HG02759 (cell line): ENCODE measurements around the gene POM121.
A peak's percentile ranks its signal among the peaks of the same experiment; 100 is the strongest.
"Not testable (repeated sequence)": the region's sequence is repeated elsewhere in the genome, so short reads cannot be mapped to it uniquely, and the experiment has no call there.

Source experiments
- ATAC-seq: cut with Tn5 transposase; IDR thresholded peaks from one replicate; pipeline ENCODE4 v1.9.1; 2021; ENCODE audit warnings: mild to moderate bottlenecking, moderate library complexity; ENCODE audit not compliant: unreplicated experiment

POM121 gene

DNA sequence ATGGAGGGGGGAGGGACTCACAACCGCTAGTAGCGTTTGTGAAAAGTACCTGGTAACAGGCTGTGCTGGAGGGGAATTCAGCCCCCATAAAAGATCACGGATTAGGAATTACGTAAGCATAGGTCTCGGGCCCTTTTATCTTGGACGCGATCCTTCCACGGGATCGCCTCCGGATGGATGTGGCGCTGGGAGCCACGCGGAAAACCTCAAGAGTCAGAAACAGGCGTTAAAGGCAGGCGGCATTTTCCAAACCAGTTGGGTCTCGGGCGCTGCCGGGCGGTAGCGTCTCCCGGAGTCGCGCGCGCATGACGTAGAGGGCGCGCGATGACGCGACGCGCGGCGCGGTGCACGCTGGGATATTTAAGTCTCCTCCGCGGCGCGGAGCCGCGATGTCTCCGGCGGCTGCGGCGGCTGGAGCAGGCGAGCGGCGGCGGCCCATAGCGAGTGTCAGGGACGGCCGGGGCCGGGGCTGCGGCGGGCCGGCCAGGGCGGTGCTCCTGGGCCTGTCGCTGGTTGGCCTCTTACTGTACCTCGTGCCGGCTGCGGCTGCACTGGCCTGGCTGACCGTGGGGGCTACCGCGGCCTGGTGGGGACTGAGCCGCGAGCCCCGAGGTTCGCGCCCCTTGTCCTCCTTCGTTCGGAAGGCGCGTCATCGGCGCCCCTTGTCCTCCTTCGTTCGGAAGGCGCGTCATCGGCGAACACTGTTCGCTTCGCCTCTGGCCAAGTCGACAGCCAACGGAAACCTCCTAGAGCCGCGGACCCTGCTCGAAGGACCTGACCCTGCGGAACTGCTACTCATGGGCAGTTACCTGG is at the start of gene POM121:
Gene POM121, plus strand, starts transcription at position 363 of the 813 bp plus-strand sequence. Its CDS starts 27 bp downstream, at position 390.
- peak; percentile 92 for ATAC-seq

- peak; percentile 100 for ATAC-seq
Measured at GRCh38 chr7:72879079-72879736, 45.7 kb upstream of the POM121 start.

- not testable (repeated sequence) for ATAC-seq
Measured at GRCh38 chr7:72879737-72880215, 45.1 kb upstream of the POM121 start.

DNA sequence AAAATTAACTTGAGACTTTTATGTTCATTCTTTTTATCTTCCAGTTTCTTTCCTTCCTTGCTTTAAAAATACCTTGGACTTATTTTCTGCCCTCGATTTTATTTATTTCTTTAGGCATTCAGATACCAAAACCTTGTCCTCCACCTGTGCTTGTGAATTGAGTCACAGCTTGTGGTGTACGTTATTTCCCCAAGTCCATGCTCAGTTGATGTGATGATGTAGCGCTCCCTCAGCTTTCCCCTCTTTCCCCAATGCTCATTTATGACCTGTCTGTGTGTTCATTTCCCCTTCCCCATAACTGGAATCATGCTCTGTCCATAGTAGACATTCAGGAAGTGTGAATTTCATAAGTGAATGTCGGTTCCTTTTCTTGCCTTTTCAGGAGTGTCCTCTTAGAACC is 33.1 kb upstream of the POM121 start:
- not testable (repeated sequence) for ATAC-seq

GRCh38 chr7:72904740-72905139 is 20.2 kb upstream of the POM121 start:
- ATAC-seq = not testable (repeated sequence)

GRCh38 chr7:72908422-72908821 is 16.5 kb upstream of the POM121 start:
- ATAC-seq = not testable (repeated sequence)

GRCh38 chr7:72911395-72911794 is 13.5 kb upstream of the POM121 start:
- ATAC-seq = not testable (repeated sequence)

DNA sequence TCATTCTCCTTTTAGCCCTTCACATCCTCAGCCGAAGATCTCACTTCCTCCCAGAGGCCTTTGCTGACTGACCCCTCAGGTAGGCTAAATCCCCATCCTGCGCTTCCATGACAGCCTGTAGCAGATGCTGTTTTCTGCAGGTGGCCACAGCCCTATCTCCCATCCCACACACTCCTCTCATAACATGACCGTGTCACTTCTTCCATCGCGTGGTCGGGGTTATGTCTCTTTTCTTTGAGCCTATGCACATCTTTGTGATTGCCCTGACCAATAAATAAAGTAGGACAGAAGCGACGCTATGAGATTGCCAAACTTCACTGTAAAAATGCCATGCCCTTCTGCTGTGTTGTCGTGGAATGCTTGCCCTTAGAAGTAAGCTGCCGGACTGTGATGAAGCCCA is 11.1 kb upstream of the POM121 start:
- not testable (repeated sequence) for ATAC-seq

- peak; percentile 88 for ATAC-seq
Measured at GRCh38 chr7:72914756-72915525, 10.0 kb upstream of the POM121 start.

DNA sequence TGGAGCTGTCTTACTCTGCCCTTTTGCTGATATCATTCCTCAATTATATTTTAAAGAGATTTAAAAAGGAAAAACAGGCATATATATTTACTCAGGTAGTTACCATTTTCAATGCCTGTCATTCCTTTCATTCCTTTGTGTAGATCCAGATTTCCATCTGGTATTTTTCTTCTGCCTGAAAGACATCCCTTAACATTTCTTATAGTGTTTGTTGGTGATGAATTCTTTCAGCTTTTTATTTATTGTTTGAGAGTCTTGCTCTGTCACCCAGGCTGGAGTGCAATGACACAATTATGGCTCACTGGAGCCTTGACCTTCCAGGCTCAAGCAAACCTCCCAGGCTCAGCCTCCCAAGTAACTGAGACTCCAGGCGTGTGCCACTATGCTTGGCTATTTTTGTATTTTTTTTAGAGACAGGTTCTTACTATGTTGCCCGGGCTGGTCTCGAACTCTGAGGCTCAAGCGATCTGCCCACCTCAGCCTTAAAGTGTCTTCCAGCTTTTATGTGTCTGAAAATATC is 5.6 kb upstream of the POM121 start:
- ATAC-seq = no peak

DNA sequence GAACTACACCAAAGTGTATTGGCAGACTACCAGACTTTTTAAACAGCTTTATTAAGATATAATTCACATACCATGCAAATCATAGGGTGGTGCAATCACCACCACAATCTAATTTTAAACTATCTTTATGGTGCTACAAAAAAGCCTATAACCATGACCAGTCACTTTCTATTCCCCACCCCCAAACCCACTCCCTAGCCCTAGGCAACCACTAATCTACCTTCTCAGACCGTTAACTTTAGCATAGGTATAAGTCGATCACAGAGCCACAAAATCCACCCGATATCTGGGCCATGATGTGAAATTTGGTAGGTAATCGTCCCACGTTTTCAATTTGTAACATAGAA is 536 bp upstream of the POM121 start:
- peak; percentile 22 for ATAC-seq

DNA sequence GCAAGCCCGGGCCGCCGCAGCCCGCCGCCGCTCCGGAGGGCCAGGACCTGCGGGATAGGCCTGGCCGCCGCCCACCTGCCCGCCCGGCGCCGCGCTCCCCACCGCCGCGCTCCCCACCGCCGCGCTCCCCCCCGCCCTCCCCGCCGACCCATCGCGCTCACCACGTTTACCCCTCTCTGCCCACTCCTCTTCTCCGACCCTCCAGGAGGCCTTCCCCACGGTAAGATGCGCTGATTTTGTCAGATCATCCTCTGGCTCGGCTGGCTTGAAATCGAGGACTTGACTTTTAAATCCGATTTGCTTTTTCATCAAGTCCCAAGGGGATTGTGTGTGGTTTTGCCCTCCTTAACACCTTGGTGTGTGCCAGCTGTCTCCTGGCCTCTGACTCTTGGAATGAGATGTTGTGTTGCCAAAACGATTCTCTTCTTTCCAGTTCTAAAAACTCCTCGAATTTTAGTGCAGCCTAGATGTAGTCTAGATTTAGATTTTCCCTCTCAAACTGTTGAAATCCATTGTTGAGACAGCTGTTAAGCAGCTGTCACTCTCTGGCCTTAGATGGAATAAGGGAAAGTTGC is 738 bp downstream of the POM121 start:
- peak; percentile 34 for ATAC-seq

DNA sequence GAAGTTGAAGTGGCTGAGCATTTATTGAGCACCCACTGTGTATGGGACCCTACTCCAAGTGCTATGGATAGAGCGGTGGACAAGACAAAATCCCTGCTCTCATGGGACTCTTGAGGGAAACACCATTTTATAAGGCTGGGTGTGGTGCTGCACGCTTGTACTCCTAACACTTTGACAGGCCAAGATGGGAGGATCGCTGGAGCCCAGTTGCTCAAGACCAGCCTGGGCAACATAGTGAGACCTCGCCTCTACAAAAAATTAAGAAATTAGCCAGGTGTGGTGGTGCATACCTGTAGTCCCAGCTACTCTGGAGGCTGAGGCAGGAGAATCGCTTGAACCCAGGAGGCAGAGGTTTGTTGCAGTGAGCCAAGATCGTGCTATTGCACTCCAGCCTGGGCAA is 2.9 kb downstream of the POM121 start:
- not testable (repeated sequence) for ATAC-seq

DNA sequence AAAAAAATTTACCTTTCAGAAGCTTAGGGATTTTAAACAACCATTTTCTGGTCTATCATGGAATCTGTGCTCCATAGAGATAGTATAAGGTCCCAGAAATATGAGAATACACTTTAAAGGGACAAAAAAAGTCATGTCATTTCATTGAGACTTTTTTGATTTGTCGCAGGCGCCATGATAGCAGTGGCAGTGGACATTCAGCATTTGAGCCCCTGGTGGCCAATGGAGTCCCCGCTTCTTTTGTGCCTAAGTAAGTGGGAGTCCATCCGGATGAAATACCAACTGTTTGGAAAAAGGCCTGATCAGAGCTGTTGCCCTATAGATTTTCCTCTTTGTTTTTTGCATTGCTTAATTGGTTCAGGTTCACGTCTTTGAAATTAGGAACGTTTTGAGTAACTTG is 3.3 kb downstream of the POM121 start:
- not testable (repeated sequence) for ATAC-seq

DNA sequence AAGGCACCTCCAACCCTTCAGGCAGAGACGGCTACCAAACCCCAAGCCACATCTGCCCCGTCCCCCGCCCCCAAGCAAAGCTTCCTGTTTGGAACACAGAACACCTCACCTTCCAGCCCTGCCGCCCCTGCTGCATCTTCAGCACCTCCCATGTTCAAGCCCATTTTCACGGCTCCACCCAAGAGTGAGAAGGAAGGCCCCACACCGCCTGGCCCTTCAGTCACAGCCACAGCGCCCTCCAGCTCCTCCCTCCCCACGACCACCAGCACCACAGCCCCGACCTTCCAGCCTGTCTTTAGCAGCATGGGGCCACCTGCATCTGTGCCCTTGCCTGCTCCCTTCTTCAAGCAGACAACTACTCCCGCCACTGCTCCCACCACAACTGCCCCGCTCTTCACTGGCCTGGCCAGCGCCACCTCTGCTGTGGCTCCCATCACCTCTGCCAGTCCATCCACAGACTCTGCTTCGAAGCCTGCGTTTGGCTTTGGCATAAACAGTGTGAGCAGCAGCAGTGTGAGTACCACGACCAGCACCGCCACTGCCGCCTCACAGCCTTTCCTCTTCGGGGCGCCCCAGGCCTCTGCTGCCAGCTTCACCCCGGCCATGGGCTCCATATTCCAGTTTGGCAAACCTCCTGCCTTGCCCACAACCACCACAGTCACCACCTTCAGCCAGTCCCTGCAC is 17.3 kb downstream of the POM121 start:
- not testable (repeated sequence) for ATAC-seq

- ATAC-seq = not testable (repeated sequence)
Measured at GRCh38 chr7:72942956-72943355, 18.1 kb downstream of the POM121 start.

DNA sequence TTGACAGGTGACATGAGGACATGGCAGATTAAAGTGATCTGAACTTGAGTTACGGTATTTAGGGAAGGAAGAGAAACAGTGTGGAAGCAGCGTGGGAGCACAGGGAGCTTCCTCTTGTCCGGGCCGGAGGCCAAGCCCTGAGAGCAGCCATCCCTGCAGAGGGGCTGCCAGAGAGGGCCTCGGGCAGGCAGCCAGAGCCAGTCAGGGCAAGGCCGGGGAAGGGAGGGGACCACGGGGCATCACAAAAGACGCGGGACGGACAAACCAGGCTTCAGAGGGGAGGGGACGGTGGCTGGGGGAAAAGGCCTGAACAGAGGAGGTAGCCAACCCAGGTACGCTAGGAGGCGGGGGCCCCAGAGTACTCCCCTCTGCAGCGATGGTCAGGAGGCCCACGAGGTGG is 20.0 kb downstream of the POM121 start:
- ATAC-seq = not testable (repeated sequence)

- ATAC-seq = not testable (repeated sequence)
Measured at GRCh38 chr7:72945597-72945996, 20.7 kb downstream of the POM121 start.

GRCh38 chr7:72946130-72946745 is 21.3 kb downstream of the POM121 start:
- ATAC-seq = not testable (repeated sequence)

GRCh38 chr7:72948714-72949113 is 23.8 kb downstream of the POM121 start:
- ATAC-seq = not testable (repeated sequence)
